Mucosa of stomach (tissue), 1 donor: ENCODE data around the gene DNAJB6.

Source experiments
- H3K27me3 ChIP-seq: one replicate; pipeline ENCODE4 v1.7.0; 2013; ENCODE audit warnings: mild to moderate bottlenecking, low read length; ENCODE audit not compliant: control insufficient read depth, insufficient read depth
- H3K36me3 ChIP-seq: one replicate; pipeline ENCODE4 v1.7.0; 2013; ENCODE audit warnings: low read length; ENCODE audit not compliant: control insufficient read depth, insufficient read depth
- H3K4me1 ChIP-seq: one replicate; pipeline ENCODE4 v1.7.0; 2013; ENCODE audit warnings: mild to moderate bottlenecking, low read length; ENCODE audit not compliant: control insufficient read depth, insufficient read depth
- H3K4me3 ChIP-seq: one replicate; pipeline ENCODE4 v1.7.0; 2013; ENCODE audit warnings: low read length
- H3K9ac ChIP-seq: one replicate; pipeline ENCODE4 v1.7.0; 2013; ENCODE audit warnings: mild to moderate bottlenecking, low read length, moderate library complexity
- H3K9me3 ChIP-seq: one replicate; pipeline ENCODE4 v1.7.0; 2013; ENCODE audit warnings: mild to moderate bottlenecking, low read length, moderate library complexity; ENCODE audit not compliant: control insufficient read depth
- donor health status: Pancreatic carcinoma.

Gene DNAJB6

GRCh38 chr7:157465891-157466866, 129.4 kb downstream of the DNAJB6 start:
- Histone ChIP-seq H3K4me3 (no peak overlapping the region), H3K4me1 (peaks cover 18% of the 10 kb centered on the region), H3K27me3 (peaks cover 56% of the 10 kb centered on the region), H3K36me3 (no peaks in the 10 kb centered on the region), H3K9ac (no peak overlapping the region), H3K9me3 (no peaks in the 10 kb centered on the region)

- Histone ChIP-seq H3K36me3 (no peaks in the 10 kb centered on the region), H3K4me1 (peaks cover 17% of the 10 kb centered on the region), H3K4me3 (no peak overlapping the region), H3K9ac (no peak overlapping the region), H3K9me3 (no peaks in the 10 kb centered on the region), H3K27me3 (peaks cover 56% of the 10 kb centered on the region)
Observed at GRCh38 chr7:157466867-157467261, 130.1 kb downstream of the DNAJB6 start.
